Right lobe of liver (tissue), 6 donors: Measurements from ENCODE around the gene SMAD7. TPM values are rescaled to one million over a fixed set of nuclear protein-coding genes. Genes with fewer than 3 reads are reported as not detected.

Source experiments
- ATAC-seq, 4 donors: fragments of 200-7000 bp; cut with Tn5 transposase; one replicate each; pipeline ENCODE4 v1.9.1; 2020; ENCODE audit warnings: mild to moderate bottlenecking in 4 of 4, moderate library complexity in 4 of 4
- DNase-seq, 3 donors: peaks; one replicate each; pipeline ENCODE4 v3.0.0-alpha.2; 2020
- H3K27ac ChIP-seq, 3 donors: fragments of 200-600 bp; one replicate each; pipeline ENCODE4 v1.8.0; 2022
- H3K27me3 ChIP-seq, 2 donors: fragments of 200-600 bp; one replicate each; pipeline ENCODE4 v1.8.0; 2022
- H3K36me3 ChIP-seq, 4 donors: fragments of 200-600 bp; sonication (generic) in 1 of 4; one replicate each; pipeline versions ENCODE4 v1.5.1 to v1.8.0; 2017 to 2022; ENCODE audit warnings: control low read depth in 1 of 4
- H3K4me1 ChIP-seq, 4 donors: fragments of 200-600 bp; sonication (generic) in 1 of 4; one replicate each; pipeline versions ENCODE4 v1.5.1 to v1.8.0; 2017 to 2022; ENCODE audit warnings: control low read depth in 1 of 4
- H3K4me3 ChIP-seq, 3 donors: fragments of 200-600 bp; one replicate each; pipeline ENCODE4 v1.8.0; 2022
- H3K9me3 ChIP-seq, 4 donors: fragments of 200-600 bp; sonication (generic) in 1 of 4; one replicate each; pipeline versions ENCODE4 v1.5.1 to v1.8.0; 2017 to 2022; ENCODE audit warnings: control low read depth in 1 of 4
- CTCF ChIP-seq, 4 donors: fragments of 200-600 bp in 3 of 4; fragments of 450-650 bp in 1 of 4; IDR thresholded peaks; one replicate each; pipeline versions ENCODE4 v1.5.1 to v1.8.0; 2016 to 2022; ENCODE audit warnings: antibody characterized with exemption in 4 of 4, mild to moderate bottlenecking in 2 of 4
- POLR2A ChIP-seq: fragments of 450-650 bp; IDR thresholded peaks from one replicate; pipeline ENCODE4 v1.6.1; 2017; ENCODE audit warnings: antibody characterized with exemption, mild to moderate bottlenecking
- WGBS: methylation state at CpG from one replicate; pipeline ENCODE4 v1.1.6; 2018; ENCODE audit warnings: low coverage, low lambda C conversion rate; ENCODE audit not compliant: insufficient coverage; ENCODE audit errors: missing lambda C conversion rate; 5-methylcytosine and 5-hydroxymethylcytosine counted together
- intact Hi-C, 2 donors: fragments of 100-400 bp; cut with DNase I; formaldehyde crosslinking; loops; one replicate each; pipeline versions ENCODE4 v1.11.2 to v1.14.1; 2022
- total RNA-seq, 6 experiments: library from RNA; depleted of rRNA in 2 of 6; stranded (reverse); fragments of >200 nt in 2 of 6; fragmentation: NEBNext Ultra II Directional in 3 of 6; extraction: Animal tissue kit (Norgen Biotek cat#: 25700) in 3 of 6; gene quantifications; one replicate each; pipeline versions ENCODE4 v1.1.0 to v1.2.4, GENCODE V29; 2016 to 2023
- donor health status: DM: no; HTN: yes; CAD: no.
- donor health status: DM: no; HTN: no; CAD: no.
- donor health status: DM: no; HTN: no; CAD: no.
- donor health status: DM: no; HTN: yes; CAD: no.
- donor health status: DM: no; HTN: yes; CAD: no.

The SMAD7 gene
- total RNA-seq, 6 experiments from 2014 or later: 8.2 to 13.5 (median 11.0) TPM

GRCh38 chr18:48913775-48914174 lies 37.0 kb downstream of the SMAD7 start:
- TF ChIP-seq CTCF (IDR thresholded peaks at IDR 0.05) (no peak), POLR2A (no peak)
- intact Hi-C loops: no loop called here
- Histone ChIP-seq H3K4me3 (no peak overlapping the region), H3K9me3 (no peaks in the 10 kb centered on the region), H3K36me3 (no peaks in the 10 kb centered on the region), H3K27me3 (no peaks in the 10 kb centered on the region), H3K27ac (no peak overlapping the region), H3K4me1 (peaks cover 0 to 1% (median 0%) of the 10 kb centered on the region in 4 donors)
- DNase-seq (peak in 1 of 3 donors; percentile 23), ATAC-seq (no peak)
- WGBS: 78% methylated on average over 3 of the region's 3 CpGs

DNA sequence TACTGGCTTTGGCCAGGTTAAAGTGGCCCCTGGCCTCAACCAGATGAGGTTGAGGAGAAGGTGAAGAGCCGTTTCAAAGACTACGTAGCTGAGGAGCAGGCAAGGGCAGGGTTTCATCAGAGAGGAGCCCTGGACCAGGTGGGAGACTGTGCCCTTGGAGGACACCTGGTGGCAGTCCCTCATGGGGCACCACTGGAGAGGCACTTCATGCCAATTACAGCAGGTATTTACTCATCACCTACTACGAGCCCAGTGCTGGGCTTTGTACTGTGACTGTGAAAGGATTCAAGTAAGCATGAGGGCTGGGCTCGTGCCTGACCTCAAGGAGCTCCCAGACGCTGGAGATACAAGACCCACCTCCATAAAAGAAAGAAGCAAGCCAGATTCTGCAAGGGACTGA lies 37.6 kb downstream of the SMAD7 start:
- TF ChIP-seq POLR2A (no peak), CTCF (IDR thresholded peaks at IDR 0.05) (peak; percentile 40 to 50 (median 45))
- Histone ChIP-seq H3K4me3 (no peak overlapping the region), H3K27me3 (no peaks in the 10 kb centered on the region), H3K27ac (no peak overlapping the region), H3K9me3 (no peaks in the 10 kb centered on the region), H3K4me1 (no peaks in the 10 kb centered on the region), H3K36me3 (no peaks in the 10 kb centered on the region)
- 50% methylated on average over 1 of the region's 5 CpGs for WGBS
- DNase-seq: peak in 1 of 3 donors; percentile 52
- peak; percentile 69 to 87 (median 78) for ATAC-seq
- intact Hi-C loops: no loop called here

- WGBS: 94% methylated on average over 14 of the region's 17 CpGs
- intact Hi-C loops: no loop called here
- TF ChIP-seq POLR2A: no peak
- TF ChIP-seq CTCF (IDR thresholded peaks at IDR 0.05): no peak
Observed at GRCh38 chr18:48910972-48911545, 39.7 kb downstream of the SMAD7 start.

DNA sequence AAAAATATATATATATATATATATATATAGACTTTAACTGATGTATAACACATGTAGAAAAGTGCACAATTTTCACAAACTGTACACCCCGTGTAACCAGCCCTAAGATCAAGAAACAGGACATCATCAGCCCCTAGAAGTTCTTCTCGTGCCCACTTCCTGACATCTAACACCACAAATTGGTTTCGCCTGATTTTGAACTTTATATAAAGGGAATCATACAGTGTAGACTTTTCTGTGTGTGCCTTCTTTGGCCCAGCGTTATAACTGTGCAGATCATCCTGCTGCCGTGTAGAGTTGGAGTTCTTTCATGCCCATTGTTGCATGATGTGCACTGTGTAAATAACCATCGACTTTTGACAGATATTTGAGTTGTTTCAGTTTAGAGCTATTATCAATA lies 41.0 kb downstream of the SMAD7 start:
- DNase-seq (no peak), ATAC-seq (no peak)
- no peak overlapping the region for H3K4me3 ChIP-seq
- intact Hi-C loops: no loop called here
- TF ChIP-seq POLR2A (no peak), CTCF (IDR thresholded peaks at IDR 0.05) (no peak)
- no peaks in the 10 kb centered on the region for H3K9me3 ChIP-seq
- no peaks in the 10 kb centered on the region for H3K4me1 ChIP-seq
- no peaks in the 10 kb centered on the region for H3K36me3 ChIP-seq
- H3K27ac ChIP-seq: no peak overlapping the region
- 54% methylated on average over 6 of the region's 6 CpGs for WGBS
- no peaks in the 10 kb centered on the region for H3K27me3 ChIP-seq

More at GRCh38 chr18:48910972-48911545, 39.7 kb downstream of the SMAD7 start:
- Histone ChIP-seq H3K4me1 (no peaks in the 10 kb centered on the region), H3K4me3 (no peak overlapping the region), H3K27ac (no peak overlapping the region), H3K27me3 (no peaks in the 10 kb centered on the region), H3K36me3 (no peaks in the 10 kb centered on the region), H3K9me3 (no peaks in the 10 kb centered on the region)
- DNase-seq (peak in 1 of 3 donors; percentile 23), ATAC-seq (no peak)
